HG02759 (cell line): ENCODE data around the gene C1orf146.
"Not testable (repeated sequence)": the region's sequence is repeated elsewhere in the genome, so short reads cannot be mapped to it uniquely, and the experiment has no call there.

Source experiments
- ATAC-seq: cut with Tn5 transposase; IDR thresholded peaks from one replicate; pipeline ENCODE4 v1.9.1; 2021; ENCODE audit warnings: mild to moderate bottlenecking, moderate library complexity; ENCODE audit not compliant: unreplicated experiment

Gene C1orf146

GRCh38 chr1:92273039-92273438, 55.3 kb downstream of the C1orf146 start:
- no peak for ATAC-seq

GRCh38 chr1:92274939-92275338, 57.2 kb downstream of the C1orf146 start:
- ATAC-seq = no peak

- ATAC-seq = no peak
Measured at GRCh38 chr1:92276082-92276481, 58.4 kb downstream of the C1orf146 start.

- ATAC-seq = no peak
Measured at GRCh38 chr1:92277105-92277723, 59.5 kb downstream of the C1orf146 start.

- ATAC-seq = not testable (repeated sequence)
Measured at GRCh38 chr1:92279781-92280180, 62.1 kb downstream of the C1orf146 start.

- ATAC-seq = not testable (repeated sequence)
Measured at GRCh38 chr1:92281411-92281810, 63.7 kb downstream of the C1orf146 start.

- no peak for ATAC-seq
Measured at GRCh38 chr1:92291372-92291999, 73.8 kb downstream of the C1orf146 start.
